HepG2 (cell line): ENCODE data around the gene CDK6. TPM values are rescaled to one million over a fixed set of nuclear protein-coding genes. Genes with fewer than 3 reads are reported as not detected.

Experiments
- ATAC-seq: fragments of 200-7000 bp; cut with Tn5 transposase; 3 replicates; pipeline ENCODE4 v1.9.1; 2020; ENCODE audit warnings: mild to moderate bottlenecking, moderate library complexity
- BruUV-seq: library from RNA; stranded (reverse); fragments of 400-500 nt; replicated peaks from 2 replicates; lab custom pipeline; 2021; lab: Mats Ljungman, UMichigan
- CTCF ChIA-PET: fragments of 300-600 bp; formaldehyde crosslinking; extraction: SDS; loops from one replicate; lab custom pipeline; 2021; ENCODE audit warnings: low total read pairs, inconsistent platforms, low intra/inter-chr PET ratio; lab: Yijun Ruan, JAX
- POLR2A ChIA-PET: fragments of 350-600 bp; sonication (Branson Sonifier 250); formaldehyde crosslinking; loops from one replicate; lab custom pipeline; 2020; ENCODE audit warnings: antibody characterized with exemption, inconsistent platforms; lab: Yijun Ruan, JAX
- DNase-seq: peaks from one replicate; pipeline ENCODE4 v3.0.0-alpha.2; 2015; ENCODE audit warnings: low spot score
- FAIRE-seq: peaks from 3 replicates; lab custom pipeline; 2011; peaks lifted over from hg19 to GRCh38; lab: Jason Lieb, UNC
- H2AFZ ChIP-seq: one replicate; pipeline ENCODE4 v1.6.1; 2011; ENCODE audit warnings: low read length, inconsistent platforms
- H3K27ac ChIP-seq: fragments of 300-600 bp; 3 replicates; pipeline ENCODE4 v1.8.0; 2011; ENCODE audit warnings: mixed run types, mild to moderate bottlenecking, mixed read lengths, low read length, inconsistent platforms; ENCODE audit not compliant: insufficient read depth; ENCODE audit errors: extremely low read length
- H3K27me3 ChIP-seq, 2 experiments: fragments of 200-600 bp in 1 of 2; 2 replicates in 1 of 2; 3 replicates in 1 of 2; pipeline versions ENCODE4 v1.6.0 to v1.8.0; 2011; ENCODE audit warnings: low read length in 2 of 2, mild to moderate bottlenecking in 2 of 2, moderate library complexity in 2 of 2, inconsistent platforms in 1 of 2; ENCODE audit not compliant: insufficient read depth in 2 of 2, control insufficient read depth in 1 of 2
- H3K36me3 ChIP-seq, 2 experiments: fragments of 200-600 bp in 1 of 2; replicated peaks in 1 of 2; 2 replicates in 1 of 2; 3 replicates in 1 of 2; pipeline versions ENCODE4 v1.5.1 to v1.8.0; 2011; ENCODE audit warnings: low read length in 2 of 2, inconsistent platforms in 1 of 2; ENCODE audit not compliant: insufficient read depth in 2 of 2, control insufficient read depth in 1 of 2
- H3K4me1 ChIP-seq: 2 replicates; pipeline ENCODE4 v1.5.1; 2012; ENCODE audit warnings: low read length, inconsistent platforms; ENCODE audit not compliant: insufficient read depth
- H3K4me2 ChIP-seq: 2 replicates; pipeline ENCODE4 v1.6.0; 2011; ENCODE audit warnings: low read depth, low read length, inconsistent platforms
- H3K4me3 ChIP-seq, 3 experiments: fragments of 200-600 bp in 1 of 3; sonication (generic), shearing (Covaris generic) in 1 of 3; replicated peaks in 1 of 3; 2 replicates each; pipeline ENCODE4 v1.5.1; 2011 to 2016; ENCODE audit warnings: low read length in 3 of 3, inconsistent platforms in 2 of 3, low read depth in 2 of 3, mild to moderate bottlenecking in 2 of 3, control low read depth in 1 of 3, mixed read lengths in 1 of 3; ENCODE audit not compliant: insufficient read depth in 1 of 3
- H3K79me2 ChIP-seq: one replicate; pipeline ENCODE4 v1.6.1; 2011; ENCODE audit warnings: low read length, inconsistent platforms; ENCODE audit not compliant: insufficient read depth
- H3K9ac ChIP-seq: 2 replicates; pipeline ENCODE4 v1.6.0; 2011; ENCODE audit warnings: mild to moderate bottlenecking, low read depth, low read length, inconsistent platforms; ENCODE audit not compliant: insufficient read depth
- H3K9me3 ChIP-seq: 2 replicates; pipeline ENCODE4 v1.5.1; 2012; ENCODE audit warnings: mild to moderate bottlenecking, low read length
- H4K20me1 ChIP-seq: 2 replicates; pipeline ENCODE4 v1.6.0; 2011; ENCODE audit warnings: inconsistent platforms, mild to moderate bottlenecking, low read length, moderate library complexity; ENCODE audit not compliant: insufficient read depth
- AGO2 ChIP-seq: fragments of 200-400 bp; formaldehyde crosslinking; optimal IDR thresholded peaks from 2 replicates; pipeline ENCODE3; 2017; ENCODE audit warnings: mild to moderate bottlenecking, low read depth, low read length, moderate library complexity
- AHR ChIP-seq: IDR thresholded peaks from 2 replicates; pipeline ENCODE4 v1.6.1; 2018; ENCODE audit warnings: missing genetic modification reagents, missing compliant biosample characterization
- CEBPG ChIP-seq: IDR thresholded peaks from 2 replicates; pipeline ENCODE4 v1.6.1; 2016
- FOXA1 ChIP-seq, 2 experiments: fragments of 450-650 bp in 1 of 2; sonication (generic) in 1 of 2; formaldehyde crosslinking in 1 of 2; IDR thresholded peaks; 2 replicates each; pipeline versions ENCODE4 v1.4.0 to v1.6.1; 2016 to 2020; ENCODE audit warnings: missing genetic modification reagents in 1 of 2
- FOXA3 ChIP-seq: IDR thresholded peaks from 2 replicates; pipeline ENCODE4 v1.6.1; 2016; ENCODE audit warnings: missing genetic modification reagents, missing compliant biosample characterization
- KAT7 ChIP-seq: IDR thresholded peaks from 2 replicates; pipeline ENCODE4 v1.6.1; 2018; ENCODE audit warnings: borderline replicate concordance, missing compliant biosample characterization
- POLR2AphosphoS5 ChIP-seq: IDR thresholded peaks from 2 replicates; pipeline ENCODE4 v1.6.1; 2012; ENCODE audit warnings: low read depth, low read length
- SMC3 ChIP-seq: IDR thresholded peaks from 2 replicates; pipeline ENCODE4 v1.6.1; 2011; ENCODE audit warnings: low read length, improper control_type of control experiment
- SRSF9 ChIP-seq: fragments of 200-400 bp; formaldehyde crosslinking; IDR thresholded peaks from 2 replicates; pipeline ENCODE4 v1.6.1; 2018; ENCODE audit warnings: borderline replicate concordance, mild to moderate bottlenecking, low read depth, low read length; ENCODE audit not compliant: insufficient read depth, poor library complexity, severe bottlenecking
- ZNF343 ChIP-seq: sonication (generic); formaldehyde crosslinking; IDR thresholded peaks from 2 replicates; pipeline ENCODE4 v1.4.0; 2020; ENCODE audit warnings: mild to moderate bottlenecking, missing genetic modification reagents
- ZNF546 ChIP-seq: sonication (generic); formaldehyde crosslinking; conservative IDR thresholded peaks from 2 replicates; pipeline ENCODE4 v1.8.1; 2023; ENCODE audit warnings: mild to moderate bottlenecking, missing genetic modification reagents
- ZNF7 ChIP-seq: IDR thresholded peaks from 2 replicates; pipeline ENCODE4 v1.6.1; 2016; ENCODE audit warnings: missing biosample characterization, missing genetic modification reagents
- WGBS: methylation state at CpG from one replicate; pipeline ENCODE4 v1.1.6; 2017; ENCODE audit warnings: low lambda C conversion rate; 5-methylcytosine and 5-hydroxymethylcytosine counted together
- in situ Hi-C: cut with HindIII; loops from 2 replicates; pipeline ENCODE4 v1.10.0; 2017; ENCODE audit warnings: low pct_unique_long_range_greater_than_20kb; ENCODE audit not compliant: extremely low pct_ligation_motif_present
- intact Hi-C: fragments of 100-400 bp; cut with micrococcal nuclease; formaldehyde crosslinking; loops from one replicate; pipeline ENCODE4 v1.10.0; 2022; ENCODE audit not compliant: unreplicated experiment
- polyA plus RNA-seq, 8 experiments: library from polyadenylated mRNA; depleted of rRNA in 3 of 8; stranded (reverse) in 7 of 8; unstranded in 1 of 8; fragments of >200 nt; fragmentation: Illumina TruSeq in 4 of 8; extraction: Trizol in 4 of 8; gene quantifications; 2 replicates each; pipeline versions ENCODE4 v1.2.1 to v1.2.3, GENCODE V29; 2011 to 2016; ENCODE audit warnings: low read depth in 4 of 8, missing spikeins in 1 of 8, mixed read lengths in 1 of 8; ENCODE audit not compliant: insufficient read depth in 1 of 8
- total RNA-seq, 5 experiments: library from RNA; depleted of rRNA; stranded (reverse); fragments of >200 nt; fragmentation: Illumina TruSeq; extraction: Trizol; gene quantifications; 2 replicates each; pipeline ENCODE4 v1.2.3, GENCODE V29; 2016; ENCODE audit warnings: low read depth in 1 of 5
- TF ChIP-seq, protein P1 (sequence below): conservative IDR thresholded peaks from 2 replicates; pipeline ENCODE4 v1.6.1; 2018; ENCODE audit warnings: missing genetic modification reagents
- TF ChIP-seq, protein P2 (sequence below): IDR thresholded peaks from 2 replicates; pipeline ENCODE4 v1.6.1; 2016; ENCODE audit warnings: low read depth, missing genetic modification reagents, missing compliant biosample characterization
- TF ChIP-seq, protein P3 (sequence below): sonication (generic); formaldehyde crosslinking; IDR thresholded peaks from 2 replicates; pipeline ENCODE4 v1.4.0; 2020; ENCODE audit warnings: mild to moderate bottlenecking, missing genetic modification reagents
- TF ChIP-seq, protein P4 (sequence below): IDR thresholded peaks from 2 replicates; pipeline ENCODE4 v1.6.1; 2016; ENCODE audit warnings: missing genetic modification reagents, missing compliant biosample characterization

The CDK6 gene
- total and polyA plus RNA-seq, 2 of the 13 experiments (the other 11 are each of a cell fraction or from before 2014, with no cell fraction given) = 34.6 to 90.8 TPM

DNA sequence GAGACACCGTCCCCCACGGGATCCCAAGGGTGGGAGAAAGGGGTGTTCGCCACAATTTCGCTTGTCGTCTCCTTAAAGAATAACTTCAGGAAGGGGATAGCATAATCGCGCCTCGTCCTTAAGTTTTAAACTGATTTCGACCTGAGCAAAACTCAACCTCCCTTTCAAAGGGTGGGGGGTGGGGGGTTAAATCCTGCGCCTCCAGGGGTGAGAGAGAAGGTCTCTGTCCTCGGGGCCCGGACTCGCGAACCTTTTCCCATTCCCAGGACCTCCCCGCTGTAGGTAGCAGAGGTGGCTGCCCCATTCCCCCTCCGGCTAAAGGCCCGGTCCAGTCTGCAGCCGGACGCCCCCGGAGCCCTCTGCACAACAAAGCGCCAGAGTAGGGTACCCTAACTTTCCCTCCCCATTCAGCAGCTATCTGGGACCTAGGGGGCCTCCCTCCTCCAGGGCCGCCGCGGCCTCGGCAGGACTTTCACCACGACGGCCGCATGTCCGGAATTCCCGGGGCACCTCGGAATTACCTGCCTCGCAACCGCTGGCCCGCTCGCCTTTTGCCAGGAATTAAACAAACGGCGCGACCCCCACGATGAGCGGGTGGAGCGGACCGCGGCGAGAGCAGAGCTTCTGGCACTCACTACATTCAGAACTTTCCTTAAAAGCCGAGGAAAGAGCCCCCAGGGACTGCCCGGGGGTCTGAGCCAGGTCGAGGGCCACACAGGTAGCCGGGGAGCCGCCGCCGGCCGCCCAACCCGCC, 1.7 kb downstream of the CDK6 start:
- ATAC-seq (peak; percentile 4), FAIRE-seq (no peak), DNase-seq (no peak)
- in situ Hi-C loops (loop anchor here (5.0 to 10.0 kb wide), 3 partner anchors 152 to 220 kb away; no protein-coding TSS in a partner anchor), intact Hi-C loops (loop anchor here (1.0 to 5.0 kb wide), 3 partner anchors 46 to 82 kb away; no protein-coding TSS in a partner anchor)
- ChIA-PET POLR2A (interaction anchor here (0.6 to 2.9 kb wide), 4 partner anchors 137 to 306 kb away, joined by 3 to 44 read pairs (median 4); partner anchors contain the start of genes PEX1 and RBM48), CTCF (interaction anchor here (1.5 to 2.9 kb wide), 3 partner anchors 141 to 213 kb away, joined by 4 to 12 read pairs (median 9); no protein-coding TSS in a partner anchor)
- Histone ChIP-seq H4K20me1 (peaks cover 15% of the 10 kb centered on the region), H3K79me2 (peaks cover 68% of the 10 kb centered on the region), H3K9ac (peak overlapping the region; percentile 95), H3K9me3 (no peaks in the 10 kb centered on the region), H3K4me1 (peaks cover 32% of the 10 kb centered on the region), H2AFZ (no peak overlapping the region), H3K36me3 (peaks cover 0 to 6% of the 10 kb centered on the region in 2 experiments; a peak in 3 of 5 replicates), H3K27ac (peak overlapping the region; percentile 94), H3K4me3 (peak overlapping the region; percentile 93 to 99 (median 94)), H3K4me2 (peak overlapping the region; percentile 98), H3K27me3 (no peaks in the 10 kb centered on the region; a peak in 1 of 5 replicates)
- no TSS peak for BruUV-seq
- under 1% methylated on average over 11 of the region's 53 CpGs for WGBS
- no peak for TF ChIP-seq AHR
- no peak for TF ChIP-seq ZNF7 (CRISPR knock-in tag)
- TF ChIP-seq ZNF546 (CRISPR knock-in tag) = no peak
- TF ChIP-seq POLR2AphosphoS5 = peak; percentile 14; the same call in 1 of the 2 replicates
- TF ChIP-seq CEBPG (CRISPR knock-in tag) = no peak
- TF ChIP-seq FOXA1 (IDR thresholded peaks at IDR 0.05) = no peak
- TF ChIP-seq FOXA1 (CRISPR knock-in tag; IDR thresholded peaks at IDR 0.05) = no peak
- peak; percentile 81 for TF ChIP-seq AGO2
- TF ChIP-seq SMC3 = no peak
- TF ChIP-seq, protein P1, sequence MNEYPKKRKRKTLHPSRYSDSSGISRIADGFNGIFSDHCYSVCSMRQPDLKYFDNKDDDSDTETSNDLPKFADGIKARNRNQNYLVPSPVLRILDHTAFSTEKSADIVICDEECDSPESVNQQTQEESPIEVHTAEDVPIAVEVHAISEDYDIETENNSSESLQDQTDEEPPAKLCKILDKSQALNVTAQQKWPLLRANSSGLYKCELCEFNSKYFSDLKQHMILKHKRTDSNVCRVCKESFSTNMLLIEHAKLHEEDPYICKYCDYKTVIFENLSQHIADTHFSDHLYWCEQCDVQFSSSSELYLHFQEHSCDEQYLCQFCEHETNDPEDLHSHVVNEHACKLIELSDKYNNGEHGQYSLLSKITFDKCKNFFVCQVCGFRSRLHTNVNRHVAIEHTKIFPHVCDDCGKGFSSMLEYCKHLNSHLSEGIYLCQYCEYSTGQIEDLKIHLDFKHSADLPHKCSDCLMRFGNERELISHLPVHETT = no peak
- no peak for TF ChIP-seq ZNF343 (CRISPR knock-in tag)
- TF ChIP-seq, protein P2, sequence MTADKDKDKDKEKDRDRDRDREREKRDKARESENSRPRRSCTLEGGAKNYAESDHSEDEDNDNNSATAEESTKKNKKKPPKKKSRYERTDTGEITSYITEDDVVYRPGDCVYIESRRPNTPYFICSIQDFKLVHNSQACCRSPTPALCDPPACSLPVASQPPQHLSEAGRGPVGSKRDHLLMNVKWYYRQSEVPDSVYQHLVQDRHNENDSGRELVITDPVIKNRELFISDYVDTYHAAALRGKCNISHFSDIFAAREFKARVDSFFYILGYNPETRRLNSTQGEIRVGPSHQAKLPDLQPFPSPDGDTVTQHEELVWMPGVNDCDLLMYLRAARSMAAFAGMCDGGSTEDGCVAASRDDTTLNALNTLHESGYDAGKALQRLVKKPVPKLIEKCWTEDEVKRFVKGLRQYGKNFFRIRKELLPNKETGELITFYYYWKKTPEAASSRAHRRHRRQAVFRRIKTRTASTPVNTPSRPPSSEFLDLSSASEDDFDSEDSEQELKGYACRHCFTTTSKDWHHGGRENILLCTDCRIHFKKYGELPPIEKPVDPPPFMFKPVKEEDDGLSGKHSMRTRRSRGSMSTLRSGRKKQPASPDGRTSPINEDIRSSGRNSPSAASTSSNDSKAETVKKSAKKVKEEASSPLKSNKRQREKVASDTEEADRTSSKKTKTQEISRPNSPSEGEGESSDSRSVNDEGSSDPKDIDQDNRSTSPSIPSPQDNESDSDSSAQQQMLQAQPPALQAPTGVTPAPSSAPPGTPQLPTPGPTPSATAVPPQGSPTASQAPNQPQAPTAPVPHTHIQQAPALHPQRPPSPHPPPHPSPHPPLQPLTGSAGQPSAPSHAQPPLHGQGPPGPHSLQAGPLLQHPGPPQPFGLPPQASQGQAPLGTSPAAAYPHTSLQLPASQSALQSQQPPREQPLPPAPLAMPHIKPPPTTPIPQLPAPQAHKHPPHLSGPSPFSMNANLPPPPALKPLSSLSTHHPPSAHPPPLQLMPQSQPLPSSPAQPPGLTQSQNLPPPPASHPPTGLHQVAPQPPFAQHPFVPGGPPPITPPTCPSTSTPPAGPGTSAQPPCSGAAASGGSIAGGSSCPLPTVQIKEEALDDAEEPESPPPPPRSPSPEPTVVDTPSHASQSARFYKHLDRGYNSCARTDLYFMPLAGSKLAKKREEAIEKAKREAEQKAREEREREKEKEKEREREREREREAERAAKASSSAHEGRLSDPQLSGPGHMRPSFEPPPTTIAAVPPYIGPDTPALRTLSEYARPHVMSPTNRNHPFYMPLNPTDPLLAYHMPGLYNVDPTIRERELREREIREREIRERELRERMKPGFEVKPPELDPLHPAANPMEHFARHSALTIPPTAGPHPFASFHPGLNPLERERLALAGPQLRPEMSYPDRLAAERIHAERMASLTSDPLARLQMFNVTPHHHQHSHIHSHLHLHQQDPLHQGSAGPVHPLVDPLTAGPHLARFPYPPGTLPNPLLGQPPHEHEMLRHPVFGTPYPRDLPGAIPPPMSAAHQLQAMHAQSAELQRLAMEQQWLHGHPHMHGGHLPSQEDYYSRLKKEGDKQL (CRISPR knock-in tag) = no peak
- TF ChIP-seq SRSF9 = no peak
- TF ChIP-seq, protein P3, sequence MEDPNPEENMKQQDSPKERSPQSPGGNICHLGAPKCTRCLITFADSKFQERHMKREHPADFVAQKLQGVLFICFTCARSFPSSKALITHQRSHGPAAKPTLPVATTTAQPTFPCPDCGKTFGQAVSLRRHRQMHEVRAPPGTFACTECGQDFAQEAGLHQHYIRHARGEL = no peak
- no peak; the same call in 1 of the 2 replicates for TF ChIP-seq KAT7 (CRISPR knock-in tag)
- TF ChIP-seq, protein P4, sequence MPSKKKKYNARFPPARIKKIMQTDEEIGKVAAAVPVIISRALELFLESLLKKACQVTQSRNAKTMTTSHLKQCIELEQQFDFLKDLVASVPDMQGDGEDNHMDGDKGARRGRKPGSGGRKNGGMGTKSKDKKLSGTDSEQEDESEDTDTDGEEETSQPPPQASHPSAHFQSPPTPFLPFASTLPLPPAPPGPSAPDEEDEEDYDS (CRISPR knock-in tag) = no peak
- no peak for TF ChIP-seq FOXA3 (CRISPR knock-in tag)
